Measurements from ENCODE around the gene EML6.
A peak's percentile ranks its signal among the peaks of the same experiment; 100 is the strongest.
"Not testable (repeated sequence)": the region's sequence is repeated elsewhere in the genome, so short reads cannot be mapped to it uniquely, and the experiment has no call there.

The EML6 gene

DNA sequence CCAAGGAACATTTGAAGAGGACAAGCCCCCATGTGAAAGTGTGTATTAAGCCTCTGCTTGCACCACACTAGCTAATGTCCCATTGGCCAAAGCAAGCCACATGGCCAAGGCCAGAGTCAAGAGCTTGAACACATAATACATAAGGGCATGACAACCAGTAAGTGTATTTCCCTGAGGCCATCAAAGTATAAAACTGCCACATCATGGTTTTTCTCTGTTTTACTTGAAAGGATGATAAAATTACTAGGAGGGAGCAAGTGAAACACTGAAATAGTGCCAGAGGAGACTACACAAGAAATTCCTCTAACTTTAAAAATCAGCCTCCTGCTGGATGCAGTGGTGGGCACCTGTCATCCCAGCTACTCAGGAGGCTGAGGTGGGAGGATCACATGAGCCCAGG lies 30.9 kb upstream of the EML6 start:
- DNase-seq (ENCODE audit: low read depth), result no peak
- TF ChIP-seq, protein P1, sequence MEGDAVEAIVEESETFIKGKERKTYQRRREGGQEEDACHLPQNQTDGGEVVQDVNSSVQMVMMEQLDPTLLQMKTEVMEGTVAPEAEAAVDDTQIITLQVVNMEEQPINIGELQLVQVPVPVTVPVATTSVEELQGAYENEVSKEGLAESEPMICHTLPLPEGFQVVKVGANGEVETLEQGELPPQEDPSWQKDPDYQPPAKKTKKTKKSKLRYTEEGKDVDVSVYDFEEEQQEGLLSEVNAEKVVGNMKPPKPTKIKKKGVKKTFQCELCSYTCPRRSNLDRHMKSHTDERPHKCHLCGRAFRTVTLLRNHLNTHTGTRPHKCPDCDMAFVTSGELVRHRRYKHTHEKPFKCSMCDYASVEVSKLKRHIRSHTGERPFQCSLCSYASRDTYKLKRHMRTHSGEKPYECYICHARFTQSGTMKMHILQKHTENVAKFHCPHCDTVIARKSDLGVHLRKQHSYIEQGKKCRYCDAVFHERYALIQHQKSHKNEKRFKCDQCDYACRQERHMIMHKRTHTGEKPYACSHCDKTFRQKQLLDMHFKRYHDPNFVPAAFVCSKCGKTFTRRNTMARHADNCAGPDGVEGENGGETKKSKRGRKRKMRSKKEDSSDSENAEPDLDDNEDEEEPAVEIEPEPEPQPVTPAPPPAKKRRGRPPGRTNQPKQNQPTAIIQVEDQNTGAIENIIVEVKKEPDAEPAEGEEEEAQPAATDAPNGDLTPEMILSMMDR (conservative IDR thresholded peaks at IDR 0.05; ENCODE audit: control insufficient read depth, insufficient read depth, low read depth, low read length), result no peak
- no peak overlapping the region for H3K4me3 ChIP-seq (ENCODE audit: control insufficient read depth, low read depth, low read length)

DNA sequence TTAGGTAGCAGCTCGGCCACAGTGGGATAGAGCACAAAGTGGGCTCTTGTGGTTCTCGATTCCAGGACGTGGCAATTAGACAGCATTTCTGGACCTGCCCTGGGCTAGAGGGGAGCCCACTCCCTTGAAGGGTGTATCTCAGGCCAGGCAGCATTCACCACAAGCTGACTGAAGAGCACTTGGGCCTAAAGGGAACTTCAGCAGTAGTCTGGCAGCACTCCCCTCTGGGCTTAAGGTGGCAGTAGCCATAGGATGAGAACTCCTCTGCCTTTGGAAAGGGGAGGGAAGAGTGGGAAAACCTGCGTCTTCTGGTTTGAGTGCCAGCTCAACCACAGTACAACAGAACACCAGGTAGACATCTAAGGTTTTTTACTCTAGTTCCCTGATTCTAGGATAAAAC lies 28.1 kb upstream of the EML6 start:
- TF ChIP-seq, protein P1 (conservative IDR thresholded peaks at IDR 0.05; ENCODE audit: control insufficient read depth, insufficient read depth, low read depth, low read length), result no peak
- no peak overlapping the region for H3K4me3 ChIP-seq (ENCODE audit: control insufficient read depth, low read depth, low read length)
- DNase-seq (ENCODE audit: low read depth), result no peak

DNA sequence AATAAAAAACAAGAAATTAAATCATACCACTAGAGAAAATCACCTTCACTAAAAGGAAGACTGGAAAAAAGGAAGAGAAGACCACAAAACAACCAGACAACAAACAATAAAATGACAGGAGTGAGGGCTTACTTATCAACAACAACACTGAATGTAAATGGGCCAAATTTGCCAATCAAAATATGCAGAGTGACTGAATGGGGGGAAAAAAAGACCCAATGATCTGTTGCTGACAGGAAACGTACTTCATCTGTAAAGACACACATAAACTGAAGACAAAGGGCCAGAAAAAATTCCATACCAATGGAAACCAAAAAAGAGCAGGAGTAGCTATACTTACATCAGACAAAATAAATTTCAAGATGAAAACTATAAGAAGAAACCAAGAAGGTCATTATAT lies 25.5 kb upstream of the EML6 start:
- no peak overlapping the region for H3K4me3 ChIP-seq (ENCODE audit: control insufficient read depth, low read depth, low read length)
- no peak for DNase-seq (ENCODE audit: low read depth)
- TF ChIP-seq, protein P1 (conservative IDR thresholded peaks at IDR 0.05; ENCODE audit: control insufficient read depth, insufficient read depth, low read depth, low read length), result no peak

DNA sequence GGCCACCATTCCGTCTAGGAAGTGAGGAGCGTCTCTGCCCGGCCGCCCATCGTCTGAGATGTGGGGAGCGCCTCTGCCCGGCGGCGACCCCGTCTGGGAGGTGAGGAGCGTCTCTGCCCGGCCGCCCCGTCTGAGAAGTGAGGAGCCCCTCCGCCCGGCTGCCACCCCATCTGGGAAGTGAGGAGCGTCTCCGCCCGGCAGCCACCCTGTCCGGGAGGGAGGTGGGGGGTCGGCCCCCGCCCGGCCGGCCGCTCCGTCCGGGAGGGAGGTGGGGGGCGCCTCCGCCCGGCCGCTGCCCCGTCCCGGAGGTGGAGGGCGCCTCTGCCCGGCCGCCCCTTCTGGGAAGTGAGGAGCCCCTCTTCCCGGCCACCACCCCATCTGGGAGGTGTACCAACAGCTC lies 24.5 kb upstream of the EML6 start:
- not testable (repeated sequence) for H3K4me3 ChIP-seq (ENCODE audit: control insufficient read depth, low read depth, low read length); DNase-seq (ENCODE audit: low read depth)

DNA sequence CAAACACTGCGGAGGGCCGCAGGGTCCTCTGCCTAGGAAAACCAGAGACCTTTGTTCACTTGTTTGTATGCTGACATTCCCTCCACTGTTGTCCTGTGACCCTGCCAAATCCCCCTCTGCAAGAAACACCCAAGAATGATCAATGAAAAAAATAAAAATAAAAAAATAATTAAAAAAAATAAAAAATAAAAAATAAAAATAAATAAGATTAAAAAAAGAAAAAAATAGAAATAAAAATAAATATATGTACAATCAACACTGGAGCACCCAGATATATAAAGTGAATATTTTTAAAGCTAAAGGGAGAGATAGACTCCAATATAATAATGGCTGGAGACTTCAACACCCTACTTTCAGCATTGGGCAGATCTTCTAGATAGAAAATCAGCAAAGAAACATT lies 23.8 kb upstream of the EML6 start:
- TF ChIP-seq, protein P1 (conservative IDR thresholded peaks at IDR 0.05; ENCODE audit: control insufficient read depth, insufficient read depth, low read depth, low read length), result no peak
- no peak overlapping the region for H3K4me3 ChIP-seq (ENCODE audit: control insufficient read depth, low read depth, low read length)
- DNase-seq (ENCODE audit: low read depth), result no peak

DNA sequence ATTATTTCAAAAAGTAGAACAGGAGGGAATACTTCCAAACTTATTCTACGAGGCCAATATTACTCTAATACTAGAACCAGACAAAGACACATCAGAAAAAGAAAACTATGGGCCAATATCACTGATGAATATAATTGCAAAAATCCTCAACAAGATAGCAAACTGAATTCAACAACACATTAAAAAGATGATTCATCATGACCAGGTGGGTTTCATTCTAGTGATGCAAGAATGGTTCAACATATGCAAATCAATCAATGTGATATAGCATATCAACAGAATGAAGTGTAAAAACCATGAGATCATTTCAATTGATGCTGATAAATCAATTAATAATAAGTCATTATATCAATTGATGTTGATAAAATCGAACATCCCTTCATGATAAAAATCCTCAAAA lies 22.4 kb upstream of the EML6 start:
- TF ChIP-seq, protein P1 (conservative IDR thresholded peaks at IDR 0.05; ENCODE audit: control insufficient read depth, insufficient read depth, low read depth, low read length), result no peak
- peak; percentile 66 for DNase-seq (ENCODE audit: low read depth)

DNA sequence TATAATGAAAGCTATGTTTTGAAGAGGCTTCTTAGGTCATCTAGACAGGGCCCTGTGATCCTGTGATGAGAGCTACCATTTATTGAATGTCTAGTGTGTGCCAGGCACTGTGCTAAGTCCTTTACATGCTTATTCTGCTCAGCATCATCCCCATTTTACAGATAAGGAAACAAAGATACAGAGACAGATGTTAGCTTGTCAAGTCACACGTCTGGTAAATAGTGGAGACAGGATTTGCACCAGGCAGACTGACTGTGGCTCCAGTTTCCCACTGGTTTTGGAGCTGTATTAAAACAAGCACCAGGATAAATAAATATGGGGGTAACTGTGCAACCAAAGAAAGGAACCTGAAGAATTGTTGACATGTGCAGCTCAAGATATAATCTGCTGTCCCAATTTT lies 19.2 kb upstream of the EML6 start:
- no peak overlapping the region for H3K4me3 ChIP-seq (ENCODE audit: control insufficient read depth, low read depth, low read length)

More for the DNA sequence above, 22.4 kb upstream of the EML6 start:
- H3K4me3 ChIP-seq (ENCODE audit: control insufficient read depth, low read depth, low read length), result no peak overlapping the region

More for the DNA sequence above, 19.2 kb upstream of the EML6 start:
- TF ChIP-seq, protein P1 (conservative IDR thresholded peaks at IDR 0.05; ENCODE audit: control insufficient read depth, insufficient read depth, low read depth, low read length), result no peak
- DNase-seq (ENCODE audit: low read depth), result no peak

Measured in fibroblast of mammary gland (primary cell).